Measurements from ENCODE around the gene NRGN.

- TF ChIP-seq CTCF (IDR thresholded peaks at IDR 0.05; ENCODE audit: poor library complexity, severe bottlenecking) (no peak), REST (IDR thresholded peaks at IDR 0.05; ENCODE audit: borderline replicate concordance) (no peak), EZH2 (IDR thresholded peaks at IDR 0.05; ENCODE audit: borderline replicate concordance, insufficient read depth, low read length, poor library complexity, severe bottlenecking) (no peak), POLR2AphosphoS5 (IDR thresholded peaks at IDR 0.05) (no peak), RAD21 (conservative IDR thresholded peaks at IDR 0.05) (no peak), EP300 (conservative IDR thresholded peaks at IDR 0.05; ENCODE audit: poor library complexity, severe bottlenecking) (peak; percentile 15), MXI1 (conservative IDR thresholded peaks at IDR 0.05; ENCODE audit: poor library complexity, severe bottlenecking) (no peak), SMC3 (conservative IDR thresholded peaks at IDR 0.05; ENCODE audit: poor library complexity) (no peak)
Measured at GRCh38 chr11:124717786-124718651, 21.7 kb upstream of the NRGN start.
